ENCODE measurements around the gene WDR37.
"Not testable (repeated sequence)": the region's sequence is repeated elsewhere in the genome, so short reads cannot be mapped to it uniquely, and the experiment has no call there.

Gene WDR37, protein sequence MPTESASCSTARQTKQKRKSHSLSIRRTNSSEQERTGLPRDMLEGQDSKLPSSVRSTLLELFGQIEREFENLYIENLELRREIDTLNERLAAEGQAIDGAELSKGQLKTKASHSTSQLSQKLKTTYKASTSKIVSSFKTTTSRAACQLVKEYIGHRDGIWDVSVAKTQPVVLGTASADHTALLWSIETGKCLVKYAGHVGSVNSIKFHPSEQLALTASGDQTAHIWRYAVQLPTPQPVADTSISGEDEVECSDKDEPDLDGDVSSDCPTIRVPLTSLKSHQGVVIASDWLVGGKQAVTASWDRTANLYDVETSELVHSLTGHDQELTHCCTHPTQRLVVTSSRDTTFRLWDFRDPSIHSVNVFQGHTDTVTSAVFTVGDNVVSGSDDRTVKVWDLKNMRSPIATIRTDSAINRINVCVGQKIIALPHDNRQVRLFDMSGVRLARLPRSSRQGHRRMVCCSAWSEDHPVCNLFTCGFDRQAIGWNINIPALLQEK

GRCh38 chr10:1056326-1057105 lies at the start of gene WDR37:
WDR37 (plus strand) TSS chr10:1056385; CDS start chr10:1072156, 15,771 bp downstream.
- DNase-seq, result peak; percentile 39 to 58

GRCh38 chr10:1006573-1006972 lies 49.6 kb upstream of the WDR37 start:
- DNase-seq, result no peak

- no peak for DNase-seq
Observed at GRCh38 chr10:1007583-1007982, 48.6 kb upstream of the WDR37 start.

DNA sequence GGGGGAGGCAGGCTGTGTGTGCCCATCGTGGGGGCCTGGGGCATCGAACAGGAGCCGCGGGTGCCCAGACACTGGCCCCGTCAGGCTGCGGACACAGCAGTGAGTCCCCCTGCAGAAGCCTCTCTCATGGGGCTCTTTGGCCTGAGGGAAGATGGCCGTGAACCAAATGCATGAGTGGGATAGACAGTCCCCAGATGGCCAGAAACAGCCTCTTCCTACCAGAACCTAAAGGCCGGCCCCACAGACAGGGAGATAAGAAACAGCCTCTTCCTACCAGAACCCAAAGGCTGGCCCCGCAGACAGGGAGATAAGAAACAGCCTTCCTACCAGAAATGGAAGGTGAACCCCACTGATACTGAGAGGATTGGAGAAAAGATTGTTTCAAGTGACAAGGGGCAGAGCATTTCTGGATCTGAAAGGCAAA lies 47.1 kb upstream of the WDR37 start:
- no peak for DNase-seq

DNA sequence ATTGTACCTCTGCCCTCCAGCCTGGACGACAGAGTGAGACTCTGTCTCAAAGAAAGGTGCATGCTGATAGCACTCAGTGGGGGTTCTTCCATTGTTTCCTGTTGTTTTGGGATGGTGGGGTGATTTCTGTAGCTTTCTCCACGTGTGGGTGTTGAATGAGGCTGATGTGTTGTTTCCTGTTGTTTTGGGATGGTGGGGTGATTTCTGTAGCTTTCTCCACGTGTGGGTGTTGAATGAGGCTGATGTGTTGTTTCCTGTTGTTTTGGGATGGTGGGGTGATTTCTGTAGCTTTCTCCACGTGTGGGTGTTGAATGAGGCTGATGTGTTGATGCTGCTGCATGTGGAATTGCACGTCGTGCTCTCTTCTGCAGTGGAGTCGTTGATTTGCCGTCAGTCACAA lies 46.2 kb upstream of the WDR37 start:
- not testable (repeated sequence) for DNase-seq

GRCh38 chr10:1010703-1011102 lies 45.5 kb upstream of the WDR37 start:
- no peak for DNase-seq

GRCh38 chr10:1011696-1012095 lies 44.5 kb upstream of the WDR37 start:
- DNase-seq, result no peak

- DNase-seq, result no peak
Observed at GRCh38 chr10:1015688-1016087, 40.5 kb upstream of the WDR37 start.

DNA sequence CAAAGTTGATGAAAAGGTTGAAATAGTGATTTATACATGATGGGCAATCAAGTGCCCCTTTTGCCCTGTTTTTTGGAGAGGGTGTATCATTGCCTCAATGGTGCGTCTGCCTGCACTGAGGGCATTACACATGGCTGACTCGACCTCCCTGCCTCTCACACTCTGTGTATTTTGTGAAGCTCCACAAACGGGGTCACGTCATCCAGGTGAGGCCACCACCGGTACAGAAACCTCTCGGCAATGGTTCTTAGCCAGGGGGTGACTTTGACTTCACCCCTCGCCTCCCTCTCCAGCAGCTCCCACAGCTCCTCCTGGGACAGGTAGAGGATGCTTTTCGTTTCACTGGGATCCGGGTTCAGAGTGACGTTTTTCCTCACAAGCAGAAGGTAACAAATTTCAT lies 36.8 kb upstream of the WDR37 start:
- DNase-seq, result no peak

- no peak for DNase-seq
Observed at GRCh38 chr10:1020460-1020859, 35.7 kb upstream of the WDR37 start.

DNA sequence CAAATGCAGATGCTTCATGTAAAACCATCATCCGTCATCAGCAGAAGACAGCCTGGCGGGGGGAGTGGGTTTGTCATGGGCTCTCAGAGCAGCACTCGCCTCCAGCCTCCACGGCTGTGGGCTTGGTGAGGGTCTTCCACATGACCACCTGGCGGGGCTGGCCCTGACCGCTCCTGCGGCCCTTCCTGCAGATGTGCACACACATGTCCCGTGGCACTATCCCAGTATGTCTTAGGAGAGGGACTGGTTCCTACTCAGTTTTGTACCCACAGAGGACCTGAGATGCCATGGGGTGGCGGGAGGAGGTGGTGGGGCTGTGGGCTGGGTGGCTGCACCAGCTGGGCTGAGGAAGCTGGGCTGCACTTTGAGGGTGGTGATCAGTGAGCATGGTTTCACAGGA lies 35.2 kb upstream of the WDR37 start:
- no peak for DNase-seq

DNA sequence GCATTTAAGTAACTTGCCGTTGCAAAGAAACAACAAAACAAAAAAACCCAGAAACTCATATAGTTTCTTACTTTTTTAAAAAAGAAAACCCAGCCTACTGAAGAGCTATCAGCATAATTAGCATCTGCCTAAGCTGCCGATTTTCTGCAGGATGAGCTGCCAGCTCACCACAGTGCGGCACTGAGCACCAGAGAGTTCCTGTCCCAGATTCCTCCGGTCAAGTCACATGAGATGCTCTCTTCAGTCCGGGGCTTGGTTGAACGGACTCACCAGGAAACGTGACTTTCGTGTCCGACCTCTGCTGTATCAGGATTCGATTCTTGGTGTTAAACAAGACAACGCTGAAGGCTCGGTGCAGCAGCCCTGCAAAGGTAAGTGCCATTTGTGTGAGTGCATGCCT lies 33.8 kb upstream of the WDR37 start:
- DNase-seq, result no peak

GRCh38 chr10:1024103-1024502 lies 32.1 kb upstream of the WDR37 start:
- DNase-seq, result no peak

DNA sequence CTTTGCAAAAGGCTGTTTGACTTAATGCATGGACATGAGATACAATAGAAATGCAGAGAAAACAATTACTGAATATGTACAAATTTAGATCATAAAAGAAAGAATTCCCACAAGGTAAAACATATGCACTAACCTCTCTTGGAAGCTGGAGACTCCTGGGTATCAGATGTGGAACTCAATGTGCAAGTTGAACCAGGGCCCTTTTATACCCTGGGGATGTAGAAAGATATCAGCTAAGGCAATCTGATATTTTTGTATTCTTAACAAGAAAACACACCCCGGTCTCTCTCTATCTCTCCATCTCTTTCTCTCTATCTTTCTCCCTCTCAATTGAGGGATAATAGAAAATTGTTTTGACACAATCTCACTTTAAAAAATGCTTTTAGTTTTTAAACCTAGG lies 30.5 kb upstream of the WDR37 start, which contains the start of gene IDI2:
Gene IDI2 (minus strand): TSS at position 177 of the 400 bp plus-strand sequence. CDS start 1,136 bp downstream, outside the sequence.
- DNase-seq, result no peak

DNA sequence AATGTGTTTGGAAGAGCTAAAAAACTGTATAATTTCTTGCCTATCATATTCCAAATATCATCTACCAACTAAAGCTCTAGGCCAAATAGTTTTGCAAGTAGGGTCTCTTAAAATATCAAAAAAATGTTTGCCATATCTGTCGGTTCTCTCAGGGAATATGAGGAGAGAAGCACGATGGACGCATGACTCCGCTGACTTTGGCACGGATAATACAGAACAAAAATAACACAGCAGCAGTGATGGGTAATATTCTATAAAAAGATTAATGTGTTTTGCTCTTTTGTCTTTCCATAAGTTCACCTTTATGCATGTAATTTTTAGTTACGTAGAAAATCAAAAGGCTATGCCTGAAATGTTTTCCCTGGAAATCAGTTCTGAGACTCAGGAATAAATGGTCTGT lies 29.6 kb upstream of the WDR37 start:
- DNase-seq, result no peak

GRCh38 chr10:1029838-1030237 lies 26.3 kb upstream of the WDR37 start:
- no peak for DNase-seq

DNA sequence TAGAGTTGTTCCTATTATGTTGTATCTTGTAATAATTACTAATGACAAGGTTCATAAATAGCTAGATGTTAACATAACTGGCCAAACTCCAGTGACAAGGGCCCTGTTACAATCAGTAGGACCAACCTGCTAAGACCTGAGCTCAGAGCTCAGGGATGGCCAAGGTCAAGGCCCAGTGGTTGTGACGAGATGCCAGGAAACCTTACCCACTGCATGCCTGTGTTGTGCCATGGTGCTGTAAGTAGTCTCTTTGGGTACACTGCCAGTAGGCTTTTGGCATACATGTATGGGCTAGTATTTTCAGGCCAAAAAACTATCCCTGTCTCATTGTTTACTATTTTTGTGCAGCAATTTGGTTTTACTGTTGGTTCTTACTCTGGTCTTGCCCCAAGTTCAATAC lies 22.6 kb upstream of the WDR37 start:
- no peak for DNase-seq

DNA sequence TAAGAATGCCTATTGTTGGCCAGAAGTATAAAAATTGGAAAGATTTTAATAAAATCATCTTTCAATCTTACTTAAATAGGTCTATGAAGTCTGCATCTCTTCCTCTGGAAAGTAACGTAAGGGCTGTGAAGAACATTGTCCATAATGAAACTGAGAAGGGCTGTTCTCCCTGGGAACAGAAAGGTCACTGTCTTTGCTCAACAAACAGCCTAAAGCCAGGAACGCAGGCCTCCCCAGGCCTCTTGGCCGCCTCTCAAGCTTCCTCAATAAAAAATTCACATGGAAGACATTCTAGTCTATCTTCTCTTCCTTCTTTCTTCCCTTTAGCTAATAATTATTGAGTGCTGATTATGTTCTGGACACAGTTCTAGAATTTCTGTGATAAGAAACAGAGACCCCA lies 21.4 kb upstream of the WDR37 start:
- DNase-seq, result no peak

GRCh38 chr10:1035201-1035600 lies 21.0 kb upstream of the WDR37 start:
- DNase-seq, result no peak

DNA sequence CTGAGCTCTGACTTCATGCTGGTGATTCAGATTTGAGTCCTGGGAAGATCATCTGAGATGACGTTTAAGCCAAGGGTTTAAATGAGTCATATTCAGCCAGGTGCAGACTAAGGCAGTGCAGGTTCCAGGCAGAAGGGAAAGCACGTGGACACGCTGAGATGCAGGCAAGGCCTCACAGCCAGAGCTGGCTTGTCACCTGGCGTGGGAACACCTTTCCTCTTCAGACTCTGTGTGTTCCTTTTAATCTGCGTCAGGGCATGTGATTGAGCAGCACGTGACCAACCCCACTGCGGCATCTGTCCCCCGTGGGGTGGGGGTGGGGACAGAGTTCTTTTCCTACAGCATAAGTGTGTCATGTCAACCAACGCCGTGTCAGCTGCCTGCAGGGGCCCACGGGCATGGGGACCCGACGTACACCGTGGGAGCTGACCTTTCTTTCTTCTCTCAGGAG lies 19.8 kb upstream of the WDR37 start:
- no peak for DNase-seq

DNA sequence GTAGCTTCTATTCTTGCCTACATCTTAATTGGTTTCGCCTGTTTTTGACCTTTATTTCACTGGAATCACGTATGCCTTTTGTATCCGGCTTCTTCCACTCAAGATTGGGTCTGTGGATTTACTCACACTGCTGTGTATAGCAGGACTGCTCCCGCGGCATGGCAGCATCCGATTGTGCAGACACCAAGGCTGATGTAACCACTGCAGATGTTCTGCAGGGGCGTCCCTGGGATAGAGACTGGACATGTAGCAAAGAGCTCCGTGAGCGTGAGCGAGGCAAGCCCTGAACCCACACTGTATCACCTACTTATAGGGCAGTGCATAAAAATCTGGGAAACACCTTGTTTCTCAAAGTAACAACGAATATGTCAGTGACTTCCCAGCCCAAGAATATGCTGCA lies 19.1 kb upstream of the WDR37 start:
- DNase-seq, result no peak

- DNase-seq, result not testable (repeated sequence)
Observed at GRCh38 chr10:1038769-1039168, 17.4 kb upstream of the WDR37 start.

DNA sequence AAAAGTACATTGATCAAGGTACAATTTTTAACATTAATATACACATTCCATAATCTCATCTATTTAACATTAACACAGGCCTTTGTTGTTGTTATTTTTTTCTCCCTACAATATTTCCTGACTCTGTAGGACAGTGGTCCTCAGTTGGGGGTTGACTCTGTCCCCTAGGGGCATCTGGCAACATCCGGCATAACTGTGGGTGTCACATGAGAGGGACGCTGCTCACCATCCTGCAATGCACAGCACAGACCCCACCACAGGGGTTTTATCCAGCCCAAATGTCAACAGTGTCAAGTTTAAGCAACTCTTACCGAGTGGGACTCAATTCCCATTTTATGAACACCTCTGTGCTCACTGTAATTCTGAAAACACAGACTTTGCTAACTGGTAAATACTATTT lies 16.1 kb upstream of the WDR37 start:
- DNase-seq, result no peak

DNA sequence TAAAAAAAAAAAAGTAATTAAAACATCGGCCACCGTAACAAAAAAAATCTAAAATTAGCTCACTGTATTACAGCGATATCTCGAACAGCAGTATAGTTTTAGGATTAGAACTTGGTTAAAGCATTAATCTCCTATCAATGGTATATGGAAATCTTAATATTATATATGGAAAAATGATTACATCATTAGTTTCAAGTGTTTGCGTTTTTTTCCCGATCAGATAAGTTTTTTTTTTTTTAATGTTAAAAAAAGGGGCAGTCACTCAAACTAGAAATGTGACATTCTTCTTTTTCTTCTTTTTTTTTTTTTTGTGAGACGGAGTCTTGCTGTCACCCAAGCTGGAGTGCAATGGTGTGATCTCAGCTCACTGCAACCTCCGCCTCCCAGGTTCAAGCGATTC lies 14.7 kb upstream of the WDR37 start:
- DNase-seq, result no peak

Measured in NCI-H187 (cell line).